GM18499 (cell line): ENCODE measurements around the gene CALY.

Experiments
- ATAC-seq: cut with Tn5 transposase; IDR thresholded peaks from one replicate; pipeline ENCODE4 v1.9.1; 2021; ENCODE audit warnings: moderate number of reproducible peaks; ENCODE audit not compliant: insufficient read depth, unreplicated experiment

CALY gene

DNA sequence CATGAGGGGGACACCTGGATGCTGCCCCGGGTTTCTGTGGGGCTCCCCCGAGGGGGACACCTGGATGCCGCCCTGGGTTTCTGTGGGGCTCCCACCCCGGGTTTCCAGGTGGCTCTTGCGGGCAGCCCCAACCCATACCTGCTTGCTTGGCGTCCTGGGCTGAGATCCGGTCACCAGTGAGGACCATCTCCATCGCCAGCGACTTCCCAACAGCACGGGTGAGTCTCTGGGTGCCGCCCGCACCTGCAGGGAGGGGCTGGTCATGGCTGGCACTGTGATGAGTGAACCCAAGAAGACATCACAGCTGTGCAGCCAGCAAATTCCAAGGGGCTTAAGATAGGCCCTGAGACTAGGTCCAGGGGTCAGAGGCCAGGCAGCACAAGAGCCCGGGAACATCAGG, 30.1 kb upstream of the CALY start:
- no peak for ATAC-seq

GRCh38 chr10:133366130-133366478, 29.4 kb upstream of the CALY start:
- ATAC-seq = no peak

- no peak for ATAC-seq
Observed at GRCh38 chr10:133365461-133366129, 28.9 kb upstream of the CALY start.

GRCh38 chr10:133364645-133365431, 28.1 kb upstream of the CALY start:
- no peak for ATAC-seq

DNA sequence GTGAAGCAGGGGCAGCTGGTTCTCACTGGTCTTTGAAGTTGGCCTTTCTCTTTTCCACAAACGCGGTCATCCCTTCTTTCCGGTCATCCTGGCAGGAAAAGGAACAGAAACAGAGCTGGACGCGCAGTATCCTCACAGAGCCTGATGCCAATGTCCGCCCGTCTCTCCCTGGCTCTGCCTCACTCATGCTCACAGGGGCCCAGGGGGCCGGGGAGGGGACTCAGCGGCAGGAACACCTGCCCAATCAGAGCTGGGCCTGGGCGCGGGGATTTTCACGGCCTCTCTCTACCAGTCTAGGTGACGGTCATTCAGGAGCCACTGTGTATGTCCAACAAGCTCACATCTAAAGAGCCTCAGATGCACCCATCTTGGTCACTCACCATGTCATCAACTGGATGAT, 26.1 kb upstream of the CALY start:
- no peak for ATAC-seq

DNA sequence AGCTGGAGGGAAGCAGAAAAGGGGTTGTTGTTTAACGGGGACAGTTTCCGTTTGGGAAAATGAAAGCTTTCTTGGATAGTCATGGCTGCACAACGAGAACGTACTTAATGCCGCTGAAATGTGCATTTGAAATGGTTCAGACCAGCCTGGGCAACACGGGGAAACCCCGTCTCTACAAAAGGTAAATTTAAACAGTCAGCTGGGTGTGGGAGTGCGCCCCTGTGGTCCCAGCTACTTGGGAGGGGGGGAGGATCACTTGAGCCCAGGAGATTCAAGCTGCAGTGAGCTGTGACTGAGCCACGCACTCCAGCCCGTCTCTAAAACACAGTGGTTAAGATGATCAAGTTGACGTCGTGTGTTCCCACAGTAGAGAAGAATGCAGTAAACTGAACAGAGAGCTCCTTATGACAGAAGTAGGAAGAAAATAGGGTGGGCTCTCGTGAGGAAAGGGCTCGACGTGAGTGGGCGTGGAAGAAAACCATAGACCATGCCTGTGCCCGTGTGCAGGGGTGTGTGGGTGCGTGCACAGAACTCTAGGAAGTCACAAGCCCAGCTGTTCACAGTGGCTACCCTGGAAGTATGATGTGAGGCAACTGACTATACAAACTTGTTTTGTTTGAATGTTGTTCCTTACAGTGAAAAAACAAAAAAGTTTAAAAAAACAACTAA, 25.2 kb upstream of the CALY start:
- no peak for ATAC-seq

DNA sequence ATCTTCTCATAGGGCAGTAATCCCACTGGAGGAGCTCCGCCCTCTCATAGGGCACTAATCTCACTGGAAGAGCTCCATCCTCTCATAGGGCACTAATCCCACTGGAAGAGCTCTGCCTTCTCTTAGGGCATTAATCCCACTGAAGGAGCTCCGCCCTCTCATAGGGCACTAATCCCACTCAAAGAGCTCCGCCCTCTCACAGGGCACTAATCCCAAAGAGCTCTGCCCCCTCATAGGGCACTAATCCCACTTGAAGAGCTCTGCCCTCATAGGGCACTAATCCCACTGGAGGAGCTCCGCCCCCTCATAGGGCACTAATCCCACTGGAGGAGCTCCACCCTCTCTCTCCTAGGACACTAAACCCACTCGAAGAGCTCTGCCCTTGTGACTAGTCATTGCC, 24.5 kb upstream of the CALY start:
- no peak for ATAC-seq

- ATAC-seq = no peak
Observed at GRCh38 chr10:133359972-133360610, 23.4 kb upstream of the CALY start.

- no peak for ATAC-seq
Observed at GRCh38 chr10:133359554-133359971, 22.9 kb upstream of the CALY start.

GRCh38 chr10:133358925-133359310, 22.2 kb upstream of the CALY start:
- ATAC-seq = no peak

DNA sequence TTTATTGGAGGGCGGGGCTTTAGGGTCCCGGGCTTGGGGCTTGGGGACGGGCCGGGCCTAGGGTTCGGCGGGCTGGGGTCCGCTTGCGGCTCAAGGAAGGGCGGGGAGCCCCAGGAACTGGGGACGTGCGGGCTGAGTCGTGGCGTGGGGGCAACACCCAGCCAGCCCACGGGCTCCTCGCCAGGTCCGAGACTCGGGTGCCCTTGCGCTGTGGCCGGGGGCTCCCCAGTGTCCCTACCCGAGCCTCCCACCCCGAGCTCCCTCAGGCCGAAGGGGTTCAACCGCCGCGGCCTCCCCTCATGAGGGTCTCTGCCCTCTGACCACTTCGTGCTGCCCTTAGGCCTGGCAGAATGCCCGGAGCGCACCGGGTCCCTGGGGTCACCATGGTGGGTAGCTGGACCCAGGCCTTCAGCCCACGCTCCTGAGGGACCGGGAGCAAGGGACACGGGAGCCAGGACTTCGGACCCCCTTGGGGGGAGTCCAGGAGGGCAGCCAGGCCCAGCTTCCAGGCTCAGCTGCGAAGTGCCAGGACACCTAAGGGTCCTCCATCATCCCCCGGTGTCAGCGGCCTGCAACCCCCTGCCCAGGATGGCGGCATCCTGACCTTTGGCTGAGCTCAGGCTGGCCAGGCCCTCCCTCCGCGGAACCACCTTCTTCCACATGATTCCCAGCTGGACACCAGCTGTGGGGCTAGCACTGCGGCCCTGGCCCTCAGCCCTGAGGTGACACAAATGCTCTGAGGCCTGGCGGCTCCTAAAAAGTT, 21.6 kb upstream of the CALY start:
- no peak for ATAC-seq

- ATAC-seq = no peak
Observed at GRCh38 chr10:133357285-133358161, 20.8 kb upstream of the CALY start, which contains the start of gene FUOM. TSS of gene FUOM (minus strand) at chr10:133358019. CDS start at chr10:133358007, 12 bp downstream.

- no peak for ATAC-seq
Observed at GRCh38 chr10:133356549-133357284, 20.0 kb upstream of the CALY start.

DNA sequence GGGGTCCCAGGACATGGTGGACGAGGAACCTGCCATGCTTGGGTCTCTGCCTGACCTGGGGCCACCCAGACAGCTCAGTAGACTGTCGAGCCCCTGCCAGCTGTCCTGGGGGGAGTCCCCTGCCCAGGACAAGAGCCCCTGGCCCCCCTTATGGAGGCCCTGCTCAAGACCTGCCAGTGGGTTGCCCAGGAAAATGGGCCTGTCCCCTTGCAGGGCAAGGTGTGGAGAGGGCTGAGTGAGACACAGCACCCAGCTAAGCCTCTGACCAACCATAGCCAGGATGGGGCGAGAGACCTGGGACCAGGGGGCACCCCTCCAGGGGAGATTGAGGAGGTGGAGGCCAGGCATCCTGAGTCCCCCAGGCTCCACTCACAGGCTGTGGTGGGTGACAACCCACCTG, 19.3 kb upstream of the CALY start:
- ATAC-seq = no peak

GRCh38 chr10:133355266-133355665, 18.6 kb upstream of the CALY start:
- ATAC-seq = no peak

GRCh38 chr10:133354672-133355240, 18.1 kb upstream of the CALY start:
- no peak for ATAC-seq

DNA sequence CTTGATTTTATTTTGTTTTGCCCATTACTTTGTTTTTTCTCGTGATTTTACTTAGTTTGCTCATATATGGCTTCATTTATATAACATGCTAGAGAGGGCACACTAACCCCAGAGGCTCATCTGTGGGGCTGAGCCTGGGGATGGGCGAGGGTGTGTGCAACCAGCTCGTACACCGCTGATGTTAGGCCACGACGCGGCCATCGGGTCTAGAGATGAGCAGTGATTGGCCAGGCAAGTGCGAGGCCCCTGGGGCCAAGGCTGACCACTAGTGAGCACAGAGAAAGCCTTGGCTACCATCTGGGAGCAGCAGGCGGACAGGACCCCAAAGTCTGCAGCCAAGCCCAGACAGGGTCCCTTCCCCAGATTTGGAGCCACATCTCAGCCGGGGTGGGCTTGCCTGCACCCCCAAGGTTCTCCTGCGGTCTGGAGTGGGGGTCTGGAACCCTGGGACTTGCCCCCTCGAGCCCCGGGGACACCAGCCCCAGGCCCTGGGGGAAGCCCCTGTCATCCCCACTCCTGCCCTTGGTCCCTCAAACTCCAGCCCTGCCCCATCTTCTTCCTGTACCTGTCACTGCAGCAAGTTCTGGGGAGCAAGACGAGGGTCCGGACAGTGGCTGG, 17.4 kb upstream of the CALY start:
- no peak for ATAC-seq
